ENCODE data around the gene HS2ST1. TPM values are rescaled to one million over a fixed set of nuclear protein-coding genes. Genes with fewer than 3 reads are reported as not detected.

Gene HS2ST1
- total RNA-seq, 1 donor from 2014 or later, result 19.0 TPM

- no peak for DNase-seq
- intact Hi-C loops (cut with DNase I), result no loop called here
- no peak for TF ChIP-seq CTCF (IDR thresholded peaks at IDR 0.05)
- H3K36me3 ChIP-seq, result no peaks in the 10 kb centered on the region
- H3K4me3 ChIP-seq, result no peak overlapping the region
- H3K9me3 ChIP-seq, result no peaks in the 10 kb centered on the region
- no peaks in the 10 kb centered on the region for H3K4me1 ChIP-seq
- ATAC-seq, result no peak
- no peaks in the 10 kb centered on the region for H3K27me3 ChIP-seq (ENCODE audit: low read depth)
- no peak overlapping the region for H3K27ac ChIP-seq
Measured at GRCh38 chr1:86970938-86971337, 56.5 kb downstream of the HS2ST1 start.

- TF ChIP-seq CTCF (IDR thresholded peaks at IDR 0.05), result no peak
- intact Hi-C loops (cut with DNase I), result no loop called here
- no peak for DNase-seq
Measured at GRCh38 chr1:86971778-86972177, 57.3 kb downstream of the HS2ST1 start.

GRCh38 chr1:86972262-86972661 lies 57.8 kb downstream of the HS2ST1 start:
- Histone ChIP-seq H3K9me3 (no peaks in the 10 kb centered on the region), H3K36me3 (no peaks in the 10 kb centered on the region), H3K4me1 (no peaks in the 10 kb centered on the region), H3K27me3 (ENCODE audit: low read depth) (no peaks in the 10 kb centered on the region), H3K4me3 (no peak overlapping the region), H3K27ac (no peak overlapping the region)
- intact Hi-C loops (cut with DNase I), result no loop called here
- TF ChIP-seq CTCF (IDR thresholded peaks at IDR 0.05), result no peak
- no peak for ATAC-seq
- no peak for DNase-seq

More at GRCh38 chr1:86971778-86972177, 57.3 kb downstream of the HS2ST1 start:
- H3K27me3 ChIP-seq (ENCODE audit: low read depth), result no peaks in the 10 kb centered on the region
- no peaks in the 10 kb centered on the region for H3K36me3 ChIP-seq
- no peak for ATAC-seq
- no peak overlapping the region for H3K27ac ChIP-seq
- H3K9me3 ChIP-seq, result no peaks in the 10 kb centered on the region
- H3K4me1 ChIP-seq, result no peaks in the 10 kb centered on the region
- H3K4me3 ChIP-seq, result no peak overlapping the region

GRCh38 chr1:86975993-86976550 lies 61.6 kb downstream of the HS2ST1 start:
- H3K4me3 ChIP-seq, result no peak overlapping the region
- ATAC-seq, result no peak
- H3K27me3 ChIP-seq (ENCODE audit: low read depth), result no peaks in the 10 kb centered on the region
- DNase-seq, result no peak
- H3K36me3 ChIP-seq, result no peaks in the 10 kb centered on the region
- H3K27ac ChIP-seq, result no peak overlapping the region
- no peaks in the 10 kb centered on the region for H3K4me1 ChIP-seq
- intact Hi-C loops (cut with DNase I), result no loop called here
- no peaks in the 10 kb centered on the region for H3K9me3 ChIP-seq
- TF ChIP-seq CTCF (IDR thresholded peaks at IDR 0.05), result no peak

GRCh38 chr1:86976664-86977063 lies 62.2 kb downstream of the HS2ST1 start:
- Histone ChIP-seq H3K4me3 (no peak overlapping the region), H3K36me3 (no peaks in the 10 kb centered on the region), H3K9me3 (no peaks in the 10 kb centered on the region), H3K4me1 (no peaks in the 10 kb centered on the region), H3K27me3 (ENCODE audit: low read depth) (no peaks in the 10 kb centered on the region), H3K27ac (no peak overlapping the region)
- intact Hi-C loops (cut with DNase I), result no loop called here
- no peak for TF ChIP-seq CTCF (IDR thresholded peaks at IDR 0.05)
- ATAC-seq, result no peak
- DNase-seq, result no peak
